Endothelial cell of umbilical vein (primary cell): ENCODE measurements around the gene RNF126. TPM values are rescaled to one million over a fixed set of nuclear protein-coding genes. Genes with fewer than 3 reads are reported as not detected.

Source experiments
- BruUV-seq: library from RNA; stranded (reverse); fragments of 400-500 nt; replicated peaks from 2 replicates; lab custom pipeline; 2021; lab: Mats Ljungman, UMichigan
- CTCF ChIA-PET: fragments of 300-600, 350-600 bp; sonication (Branson Sonifier 250); formaldehyde crosslinking; loops from one replicate; lab custom pipeline; 2021; ENCODE audit warnings: antibody characterized with exemption, inconsistent platforms; lab: Charles Lee
- POLR2A ChIA-PET: fragments of 300-600, 350-600 bp; sonication (Branson Sonifier 250); formaldehyde crosslinking; loops from one replicate; lab custom pipeline; 2021; ENCODE audit warnings: antibody characterized with exemption, inconsistent platforms; lab: Charles Lee
- DNase-seq: peaks from one replicate; pipeline ENCODE4 v3.0.0-alpha.2; 2011; ENCODE audit warnings: low read depth, low spot score
- FAIRE-seq: peaks from 2 replicates; lab custom pipeline; 2011; peaks lifted over from hg19 to GRCh38; lab: Jason Lieb, UNC
- H2AFZ ChIP-seq: 2 replicates; pipeline ENCODE4 v1.6.0; 2012; ENCODE audit warnings: low read depth, low read length, control low read depth, inconsistent platforms
- H3K27ac ChIP-seq: 2 replicates; pipeline ENCODE4 v1.5.1; 2011; ENCODE audit warnings: low read depth, mild to moderate bottlenecking, control low read depth, low read length, moderate library complexity; ENCODE audit not compliant: insufficient read depth
- H3K27me3 ChIP-seq, 2 experiments: 2 replicates each; pipeline versions ENCODE4 v1.6.0 to v1.6.1; 2011; ENCODE audit warnings: low read length in 2 of 2, mixed read lengths in 1 of 2; ENCODE audit not compliant: control insufficient read depth in 2 of 2, insufficient read depth in 2 of 2
- H3K36me3 ChIP-seq, 2 experiments: 2 replicates in 1 of 2; 3 replicates in 1 of 2; pipeline ENCODE4 v1.5.1; 2011; ENCODE audit warnings: low read length in 2 of 2, mild to moderate bottlenecking in 1 of 2, moderate library complexity in 1 of 2; ENCODE audit not compliant: control insufficient read depth in 2 of 2, insufficient read depth in 2 of 2; ENCODE audit errors: extremely low read depth in 1 of 2
- H3K4me1 ChIP-seq: 3 replicates; pipeline ENCODE4 v1.5.1; 2011; ENCODE audit warnings: mild to moderate bottlenecking, low read length; ENCODE audit not compliant: control insufficient read depth, insufficient read depth; ENCODE audit errors: extremely low read depth
- H3K4me2 ChIP-seq: 2 replicates; pipeline ENCODE4 v1.6.1; 2011; ENCODE audit warnings: low read length, control low read depth, mixed read lengths; ENCODE audit not compliant: insufficient read depth
- H3K4me3 ChIP-seq, 3 experiments: fragments of 200-600 bp in 1 of 3; sonication (generic), shearing (Covaris generic) in 1 of 3; replicated peaks in 1 of 3; 2 replicates each; pipeline ENCODE4 v1.5.1; 2011 to 2016; ENCODE audit warnings: control low read depth in 3 of 3, low read length in 3 of 3, mild to moderate bottlenecking in 2 of 3, inconsistent platforms in 1 of 3, low read depth in 1 of 3, moderate library complexity in 1 of 3; ENCODE audit not compliant: insufficient read depth in 1 of 3
- H3K79me2 ChIP-seq: 2 replicates; pipeline ENCODE4 v1.6.0; 2012; ENCODE audit warnings: low read length, inconsistent platforms; ENCODE audit not compliant: control insufficient read depth, insufficient read depth
- H3K9ac ChIP-seq: replicated peaks from 2 replicates; pipeline ENCODE3; 2011; ENCODE audit warnings: low read length, control low read depth; ENCODE audit not compliant: insufficient read depth; ENCODE audit errors: extremely low read depth
- H3K9me1 ChIP-seq: replicated peaks from 3 replicates; pipeline ENCODE4 v1.6.0; 2011; ENCODE audit warnings: mild to moderate bottlenecking, low read length; ENCODE audit not compliant: control insufficient read depth, insufficient read depth; ENCODE audit errors: extremely low read depth
- H3K9me3 ChIP-seq: replicated peaks from 2 replicates; pipeline ENCODE4 v1.5.1; 2012; ENCODE audit warnings: low read length, inconsistent platforms; ENCODE audit not compliant: control insufficient read depth, insufficient read depth
- H4K20me1 ChIP-seq: replicated peaks from 2 replicates; pipeline ENCODE3; 2011; ENCODE audit warnings: mild to moderate bottlenecking, low read length; ENCODE audit not compliant: control insufficient read depth, insufficient read depth; ENCODE audit errors: extremely low read depth
- EZH2 ChIP-seq: IDR thresholded peaks from 2 replicates; pipeline ENCODE4 v1.6.1; 2012; ENCODE audit warnings: borderline replicate concordance, low read depth, mild to moderate bottlenecking, moderate library complexity, low read length, inconsistent platforms; ENCODE audit not compliant: severe bottlenecking
- FOS ChIP-seq: IDR thresholded peaks from 2 replicates; pipeline ENCODE4 v1.6.1; 2011; ENCODE audit warnings: mild to moderate bottlenecking, low read length, moderate library complexity, borderline replicate concordance; ENCODE audit not compliant: insufficient read depth
- GATA2 ChIP-seq: IDR thresholded peaks from 2 replicates; pipeline ENCODE4 v1.7.0; 2011; ENCODE audit warnings: low read depth, mild to moderate bottlenecking, moderate library complexity, mixed read lengths, low read length; ENCODE audit not compliant: insufficient read length, insufficient read depth
- JUN ChIP-seq: IDR thresholded peaks from 2 replicates; pipeline ENCODE4 v1.6.1; 2011; ENCODE audit warnings: borderline replicate concordance, low read depth; ENCODE audit not compliant: insufficient read length, insufficient read depth
- MYC ChIP-seq: IDR thresholded peaks from one replicate; pipeline ENCODE4 v1.6.1; 2011; ENCODE audit warnings: mild to moderate bottlenecking, low read depth, low read length
- POLR2A ChIP-seq: IDR thresholded peaks from 2 replicates; pipeline ENCODE4 v1.6.1; 2012; ENCODE audit warnings: low read depth, mild to moderate bottlenecking, control low read depth, low read length
- POLR2AphosphoS5 ChIP-seq: IDR thresholded peaks from 2 replicates; pipeline ENCODE4 v1.6.1; 2012; ENCODE audit warnings: low read depth, mild to moderate bottlenecking, control low read depth, low read length, moderate library complexity; ENCODE audit not compliant: insufficient read depth
- dilution Hi-C: fragments of 300-500 bp; cut with MboI; formaldehyde crosslinking; loops from one replicate; pipeline ENCODE4 v1.15.0; 2019; ENCODE audit warnings: low sequenced_read_pairs; ENCODE audit not compliant: extremely low pct_ligation_motif_present
- intact Hi-C: fragments of 100-400 bp; cut with micrococcal nuclease; formaldehyde crosslinking; loops from one replicate; pipeline ENCODE4 v1.10.0; 2022
- polyA plus RNA-seq, 4 experiments: library from polyadenylated mRNA; depleted of rRNA in 3 of 4; stranded (reverse) in 3 of 4; unstranded in 1 of 4; fragments of >200 nt; gene quantifications; 2 replicates each; pipeline versions ENCODE4 v1.2.1 to v1.2.3, GENCODE V29; 2011 to 2012; ENCODE audit warnings: missing spikeins in 1 of 4
- total RNA-seq: library from RNA; stranded (reverse); gene quantifications from 2 replicates; pipeline ENCODE4 v1.2.3, GENCODE V29; 2021
- TF ChIP-seq, protein P1 (sequence below), 2 donors: IDR thresholded peaks; 1 replicate in 1 of 2; 2 replicates in 1 of 2; pipeline ENCODE4 v1.5.1; 2011; ENCODE audit warnings: low read length in 2 of 2, mild to moderate bottlenecking in 2 of 2, moderate library complexity in 2 of 2, control low read depth in 1 of 2, inconsistent platforms in 1 of 2, low read depth in 1 of 2; ENCODE audit not compliant: insufficient read depth in 1 of 2; ENCODE audit errors: extremely low read depth in 1 of 2
- TF ChIP-seq, protein P2 (sequence below): IDR thresholded peaks from 2 replicates; pipeline ENCODE4 v1.6.1; 2011; ENCODE audit not compliant: insufficient read depth, insufficient read length

The RNF126 gene
- total and polyA plus RNA-seq, 2 donors (not counting 3 experiments of a cell fraction or from before 2014, with no cell fraction given): 19.2 to 61.3 TPM

- H3K4me1 ChIP-seq: peaks cover 16% of the 10 kb centered on the region
- CTCF ChIA-PET: interaction anchor here (0.9 to 1.7 kb wide), 3 partner anchors 17 to 48 kb away, joined by 3 to 6 read pairs (median 3); no protein-coding TSS in a partner anchor
- H3K9ac ChIP-seq: peak overlapping the region; percentile 68
- POLR2A ChIA-PET: interaction anchor here (0.5 to 0.7 kb wide), 2 partner anchors 91 to 102 kb away, joined by 3 to 7 read pairs; no protein-coding TSS in a partner anchor
- H3K4me2 ChIP-seq: peak overlapping the region; percentile 93
- no peaks in the 10 kb centered on the region for H3K9me3 ChIP-seq
- H3K27me3 ChIP-seq: no peaks in the 10 kb centered on the region
- peak overlapping the region; percentile 70 to 88 (median 80) for H3K4me3 ChIP-seq
- H3K36me3 ChIP-seq: peaks cover 0 to 4% of the 10 kb centered on the region in 2 experiments
- H3K79me2 ChIP-seq: peaks cover 13% of the 10 kb centered on the region
- intact Hi-C loops (loop anchor here (1.0 to 2.0 kb wide), 2 partner anchors 44 to 101 kb away; partner anchors contain the start of genes CDC34 and HCN2), dilution Hi-C loops (no loop called here)
- FAIRE-seq (peak; percentile 72), DNase-seq (peak; percentile 31)
- H3K9me1 ChIP-seq: no peaks in the 10 kb centered on the region
- TF ChIP-seq MYC (no peak), FOS (no peak), GATA2 (no peak), JUN (no peak), POLR2AphosphoS5 (no peak), POLR2A (no peak), EZH2 (no peak)
- TF ChIP-seq, protein P1, sequence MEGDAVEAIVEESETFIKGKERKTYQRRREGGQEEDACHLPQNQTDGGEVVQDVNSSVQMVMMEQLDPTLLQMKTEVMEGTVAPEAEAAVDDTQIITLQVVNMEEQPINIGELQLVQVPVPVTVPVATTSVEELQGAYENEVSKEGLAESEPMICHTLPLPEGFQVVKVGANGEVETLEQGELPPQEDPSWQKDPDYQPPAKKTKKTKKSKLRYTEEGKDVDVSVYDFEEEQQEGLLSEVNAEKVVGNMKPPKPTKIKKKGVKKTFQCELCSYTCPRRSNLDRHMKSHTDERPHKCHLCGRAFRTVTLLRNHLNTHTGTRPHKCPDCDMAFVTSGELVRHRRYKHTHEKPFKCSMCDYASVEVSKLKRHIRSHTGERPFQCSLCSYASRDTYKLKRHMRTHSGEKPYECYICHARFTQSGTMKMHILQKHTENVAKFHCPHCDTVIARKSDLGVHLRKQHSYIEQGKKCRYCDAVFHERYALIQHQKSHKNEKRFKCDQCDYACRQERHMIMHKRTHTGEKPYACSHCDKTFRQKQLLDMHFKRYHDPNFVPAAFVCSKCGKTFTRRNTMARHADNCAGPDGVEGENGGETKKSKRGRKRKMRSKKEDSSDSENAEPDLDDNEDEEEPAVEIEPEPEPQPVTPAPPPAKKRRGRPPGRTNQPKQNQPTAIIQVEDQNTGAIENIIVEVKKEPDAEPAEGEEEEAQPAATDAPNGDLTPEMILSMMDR (IDR thresholded peaks at IDR 0.05; ENCODE audit: extremely low read depth in 1 of 2, insufficient read depth in 1 of 2, low read depth in 1 of 2, low read length in 2 of 2): no peak
- TF ChIP-seq, protein P2, sequence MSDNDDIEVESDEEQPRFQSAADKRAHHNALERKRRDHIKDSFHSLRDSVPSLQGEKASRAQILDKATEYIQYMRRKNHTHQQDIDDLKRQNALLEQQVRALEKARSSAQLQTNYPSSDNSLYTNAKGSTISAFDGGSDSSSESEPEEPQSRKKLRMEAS: no peak
- peak overlapping the region; percentile 91 for H2AFZ ChIP-seq
- no TSS peak for BruUV-seq
- H3K27ac ChIP-seq: peak overlapping the region; percentile 38
- no peaks in the 10 kb centered on the region for H4K20me1 ChIP-seq
These were observed 30.4 kb downstream of the RNF126 start for GRCh38 chr19:632579-633067.
